Neural progenitor cell (in vitro differentiated cells): ENCODE results near the gene TNIK.

Experiments
- CTCF ChIP-seq: fragments of 200-600 bp; sonication (generic); IDR thresholded peaks from 2 replicates; pipeline ENCODE4 v1.5.1; 2017; ENCODE audit warnings: antibody characterized with exemption, mild to moderate bottlenecking
- EZH2 ChIP-seq: fragments of 200-600 bp; sonication (generic); IDR thresholded peaks from 2 replicates; pipeline ENCODE4 v1.6.1; 2017; ENCODE audit warnings: antibody characterized with exemption, mild to moderate bottlenecking, moderate library complexity

- TF ChIP-seq EZH2 (no peak), CTCF (no peak)
Observed at GRCh38 chr3:171013822-171014748, 446.1 kb downstream of the TNIK start.
